Activated B cell treated with CpG ODN at 0.5 μM for 24 hours (primary cell): Measurements from ENCODE around the gene RPRD1B. TPM values are rescaled to one million over a fixed set of nuclear protein-coding genes. Genes with fewer than 3 reads are reported as not detected.

Experiments
- ATAC-seq: fragments of 200-7000 bp; cut with Tn5 transposase; one replicate; pipeline ENCODE4 v1.10.0; 2021; ENCODE audit warnings: low read depth, mild to moderate bottlenecking, moderate library complexity
- CTCF ChIA-PET: fragments of 350-600 bp; sonication (Branson Sonifier 250); formaldehyde crosslinking; loops from one replicate; lab custom pipeline; 2021; ENCODE audit warnings: antibody characterized with exemption; lab: Charles Lee
- POLR2A ChIA-PET: fragments of 350-600 bp; sonication (Branson Sonifier 250); formaldehyde crosslinking; loops from one replicate; lab custom pipeline; 2021; ENCODE audit warnings: antibody characterized with exemption; lab: Charles Lee
- DNase-seq: peaks from one replicate; pipeline ENCODE4 v3.0.0; 2022
- H3K27ac Mint-ChIP-seq: one replicate; pipeline ENCODE4 v1.8.0; 2020; ENCODE audit warnings: mixed read lengths
- H3K27me3 Mint-ChIP-seq: one replicate; pipeline ENCODE4 v1.8.0; 2021; ENCODE audit warnings: mixed read lengths
- H3K36me3 Mint-ChIP-seq: one replicate; pipeline ENCODE4 v1.8.0; 2021; ENCODE audit warnings: low read depth, mixed read lengths
- H3K4me1 Mint-ChIP-seq: one replicate; pipeline ENCODE4 v1.8.0; 2021; ENCODE audit warnings: mixed read lengths
- H3K4me3 Mint-ChIP-seq: one replicate; pipeline ENCODE4 v1.8.0; 2020; ENCODE audit warnings: mild to moderate bottlenecking, mixed read lengths
- H3K9me3 Mint-ChIP-seq: one replicate; pipeline ENCODE4 v1.8.0; 2020; ENCODE audit warnings: mixed read lengths
- CTCF ChIP-seq: fragments of 200-600 bp; IDR thresholded peaks from one replicate; pipeline ENCODE4 v1.8.0; 2022; ENCODE audit warnings: antibody characterized with exemption, mild to moderate bottlenecking
- intact Hi-C: fragments of 100-400 bp; cut with micrococcal nuclease; formaldehyde crosslinking; loops from one replicate; pipeline ENCODE4 v1.15.1; 2024
- total RNA-seq: library from RNA; stranded (reverse); gene quantifications from 2 replicates; pipeline ENCODE4 v1.2.3, GENCODE V29; 2022

Gene RPRD1B
- total RNA-seq, 1 donor from 2014 or later = 38.4 TPM

- POLR2A ChIA-PET = no interaction called here
- no peak for TF ChIP-seq CTCF
- no peaks in the 10 kb centered on the region for H3K4me1 Mint-ChIP-seq
- CTCF ChIA-PET = no interaction called here
- DNase-seq = no peak
- H3K27ac Mint-ChIP-seq = no peak overlapping the region
- no peaks in the 10 kb centered on the region for H3K9me3 Mint-ChIP-seq
- no peak for ATAC-seq
- H3K36me3 Mint-ChIP-seq = no peaks in the 10 kb centered on the region
- no peaks in the 10 kb centered on the region for H3K27me3 Mint-ChIP-seq
- H3K4me3 Mint-ChIP-seq = no peak overlapping the region
- intact Hi-C loops = no loop called here
Observed at GRCh38 chr20:38132910-38133501, 99.5 kb downstream of the RPRD1B start.

DNA sequence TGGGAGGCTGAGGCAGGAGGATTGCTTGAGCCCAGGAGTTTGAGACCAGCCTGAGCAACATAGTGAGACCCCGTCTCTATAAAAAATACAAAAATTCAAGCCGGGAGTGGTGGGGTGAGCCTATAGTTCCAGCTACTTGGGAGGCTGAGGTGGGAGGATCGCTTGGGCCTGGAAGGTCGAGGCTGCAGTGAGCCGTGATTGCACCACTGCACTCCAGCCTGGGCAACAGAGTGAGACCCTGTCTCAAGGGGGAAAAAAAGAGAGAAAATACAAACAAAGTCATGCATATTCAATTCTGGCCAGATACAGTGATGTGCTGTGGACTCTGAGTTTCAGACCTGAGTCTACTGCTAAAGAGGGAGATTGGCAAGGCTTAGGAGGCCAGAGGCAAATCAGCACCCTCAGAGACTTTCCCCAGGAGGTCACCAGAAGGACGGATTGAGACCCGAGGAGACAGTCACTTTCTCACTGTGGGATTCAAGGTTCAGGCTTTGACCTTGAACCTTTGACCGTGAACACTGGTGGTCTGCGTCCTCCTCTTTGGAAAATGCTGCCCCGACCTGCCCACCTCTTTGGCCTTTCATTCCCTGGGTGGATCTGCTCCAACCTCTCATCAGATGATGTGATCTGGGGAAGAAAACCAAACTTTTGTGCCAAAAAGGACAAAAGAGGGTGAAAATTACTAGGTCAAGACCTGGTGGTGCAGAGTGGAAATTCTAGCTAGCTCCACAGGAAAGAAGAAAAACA lies 100.3 kb downstream of the RPRD1B start:
- Mint-ChIP-seq H3K27me3 (no peaks in the 10 kb centered on the region), H3K4me1 (no peaks in the 10 kb centered on the region), H3K27ac (no peak overlapping the region), H3K36me3 (no peaks in the 10 kb centered on the region), H3K9me3 (no peaks in the 10 kb centered on the region), H3K4me3 (no peak overlapping the region)
- intact Hi-C loops = no loop called here
- ChIA-PET POLR2A (no interaction called here), CTCF (no interaction called here)
- ATAC-seq (no peak), DNase-seq (no peak)
- TF ChIP-seq CTCF = no peak

- DNase-seq (no peak), ATAC-seq (no peak)
- Mint-ChIP-seq H3K4me1 (no peaks in the 10 kb centered on the region), H3K9me3 (no peaks in the 10 kb centered on the region), H3K27me3 (no peaks in the 10 kb centered on the region), H3K4me3 (no peak overlapping the region), H3K27ac (no peak overlapping the region), H3K36me3 (no peaks in the 10 kb centered on the region)
- ChIA-PET POLR2A (no interaction called here), CTCF (no interaction called here)
- TF ChIP-seq CTCF = no peak
- intact Hi-C loops = no loop called here
Observed at GRCh38 chr20:38134427-38135270, 101.1 kb downstream of the RPRD1B start.

- H3K4me3 Mint-ChIP-seq = no peak overlapping the region
- no peaks in the 10 kb centered on the region for H3K4me1 Mint-ChIP-seq
- H3K36me3 Mint-ChIP-seq = no peaks in the 10 kb centered on the region
- ATAC-seq = no peak
- TF ChIP-seq CTCF = no peak
- no peak for DNase-seq
- ChIA-PET CTCF (no interaction called here), POLR2A (no interaction called here)
- intact Hi-C loops = no loop called here
- H3K9me3 Mint-ChIP-seq = no peaks in the 10 kb centered on the region
- no peaks in the 10 kb centered on the region for H3K27me3 Mint-ChIP-seq
- no peak overlapping the region for H3K27ac Mint-ChIP-seq
Observed at GRCh38 chr20:38135271-38135650, 101.7 kb downstream of the RPRD1B start.
